HG03095 (cell line): ENCODE data around the gene STOM.
A peak's percentile ranks its signal among the peaks of the same experiment; 100 is the strongest.

ENCODE experiments used
- ATAC-seq: cut with Tn5 transposase; IDR thresholded peaks from one replicate; pipeline ENCODE4 v1.9.1; 2021; ENCODE audit warnings: moderate library complexity; ENCODE audit not compliant: unreplicated experiment

The STOM gene

GRCh38 chr9:121350993-121351561 is 19.0 kb downstream of the STOM start:
- no peak for ATAC-seq

GRCh38 chr9:121350036-121350435 is 20.0 kb downstream of the STOM start:
- no peak for ATAC-seq

DNA sequence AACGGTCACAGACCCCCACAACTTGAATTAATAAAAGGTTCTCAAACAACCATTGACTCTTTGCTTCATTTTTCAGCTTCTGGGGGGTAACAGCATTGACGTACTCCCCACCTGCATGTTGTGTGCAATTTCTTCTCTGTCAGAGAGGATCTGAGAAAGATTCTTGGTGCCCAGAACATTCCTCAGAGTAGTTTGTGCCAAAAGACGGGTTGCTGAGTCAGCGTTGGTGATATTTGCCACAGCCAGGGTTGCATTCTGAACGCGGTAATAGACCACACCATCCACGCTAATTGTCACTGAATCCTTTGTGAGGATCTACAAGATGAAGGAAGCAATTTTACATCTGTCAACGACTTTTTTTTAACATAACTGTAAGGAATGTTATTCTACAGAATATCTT is 21.0 kb downstream of the STOM start:
- ATAC-seq = no peak

GRCh38 chr9:121348221-121348620 is 21.8 kb downstream of the STOM start:
- ATAC-seq = no peak

DNA sequence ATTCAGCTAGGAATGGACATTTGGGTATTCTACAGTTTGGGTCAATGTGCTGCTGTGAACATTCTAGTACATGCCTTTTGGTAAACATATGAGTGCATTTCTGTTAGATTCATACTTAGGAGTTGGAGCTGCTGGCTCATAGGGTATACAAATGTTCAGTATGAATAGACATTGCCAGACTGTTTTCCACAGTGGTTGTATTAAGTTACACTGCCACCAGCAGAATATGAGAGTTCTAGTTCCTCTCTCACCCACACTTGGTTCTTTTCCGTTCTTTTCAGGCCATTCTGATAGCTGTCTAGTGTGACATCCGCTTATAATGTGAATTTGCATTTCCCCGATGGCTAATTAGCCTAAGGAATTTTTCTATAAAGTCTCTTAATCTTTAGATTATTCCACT is 25.0 kb downstream of the STOM start:
- no peak for ATAC-seq

DNA sequence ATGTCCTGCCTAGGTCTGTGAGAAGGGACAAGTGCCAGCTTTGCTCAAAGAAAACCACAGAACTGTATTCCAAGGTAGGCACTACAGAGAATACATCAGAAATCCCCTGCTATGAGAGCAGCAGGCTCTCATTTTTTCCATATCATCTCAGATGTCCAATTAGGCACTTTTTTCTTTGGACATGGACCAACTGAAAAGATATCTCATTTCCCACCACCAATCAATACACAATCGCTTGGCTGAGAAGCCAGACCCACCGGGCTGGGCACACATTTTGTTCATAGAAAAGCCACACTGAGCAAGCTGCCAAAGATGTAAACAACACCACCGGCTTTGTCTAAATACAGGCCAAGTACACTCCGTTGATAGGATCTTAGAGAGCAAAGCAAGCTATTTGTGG is 25.9 kb downstream of the STOM start:
- no peak for ATAC-seq

DNA sequence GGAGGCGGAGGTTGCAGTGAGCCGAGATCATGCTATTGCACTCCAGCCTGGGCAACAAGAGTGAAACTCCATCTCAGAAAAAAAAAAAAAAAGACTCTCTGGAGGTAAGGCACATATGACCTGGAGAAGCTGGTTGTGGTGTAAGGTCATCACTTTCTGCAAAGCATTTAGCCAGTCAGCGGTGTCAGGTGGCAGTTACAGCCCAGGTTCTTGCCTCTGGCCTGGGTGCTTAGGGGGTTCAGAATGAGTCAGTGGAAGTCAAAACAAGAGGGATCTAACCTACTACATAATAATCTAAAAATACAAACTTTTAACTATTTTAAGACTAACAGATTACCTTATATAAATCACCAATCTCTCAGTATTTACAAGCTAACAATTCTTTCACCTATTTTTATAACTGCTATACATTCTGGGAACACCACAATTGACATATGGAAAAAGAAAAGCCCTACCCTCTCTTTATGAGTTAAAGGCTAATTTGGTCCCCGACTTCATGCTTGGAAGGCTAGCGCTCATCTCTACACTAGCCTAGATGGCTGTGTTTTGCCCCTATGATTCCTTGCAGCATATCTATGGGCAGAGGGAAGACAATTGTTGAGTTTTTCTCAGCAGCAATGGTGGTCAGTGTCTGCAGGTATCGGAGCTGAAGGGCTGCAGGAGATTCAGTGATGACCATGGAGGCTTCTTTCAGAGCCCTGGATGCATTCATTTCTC is 29.2 kb downstream of the STOM start:
- peak; percentile 93 for ATAC-seq

DNA sequence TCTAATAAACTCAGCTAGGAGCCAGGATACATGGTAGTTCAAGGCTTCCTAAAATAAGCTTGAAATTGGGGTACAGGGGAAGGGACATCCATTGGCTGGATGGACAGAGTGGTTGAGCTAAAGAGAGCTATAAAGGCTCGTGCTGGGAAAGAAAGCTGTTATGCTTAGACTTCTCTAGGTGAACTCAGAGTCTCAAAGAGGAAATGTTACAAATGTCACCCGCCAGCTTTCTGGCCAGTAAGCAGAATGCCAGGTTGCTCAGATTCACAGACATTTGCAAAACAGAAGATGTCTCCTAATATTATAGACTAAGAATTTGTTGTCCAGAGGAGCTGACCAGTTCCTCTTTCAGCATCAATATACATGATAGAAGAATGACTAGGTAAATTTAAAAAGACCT is 30.6 kb downstream of the STOM start:
- no peak for ATAC-seq

DNA sequence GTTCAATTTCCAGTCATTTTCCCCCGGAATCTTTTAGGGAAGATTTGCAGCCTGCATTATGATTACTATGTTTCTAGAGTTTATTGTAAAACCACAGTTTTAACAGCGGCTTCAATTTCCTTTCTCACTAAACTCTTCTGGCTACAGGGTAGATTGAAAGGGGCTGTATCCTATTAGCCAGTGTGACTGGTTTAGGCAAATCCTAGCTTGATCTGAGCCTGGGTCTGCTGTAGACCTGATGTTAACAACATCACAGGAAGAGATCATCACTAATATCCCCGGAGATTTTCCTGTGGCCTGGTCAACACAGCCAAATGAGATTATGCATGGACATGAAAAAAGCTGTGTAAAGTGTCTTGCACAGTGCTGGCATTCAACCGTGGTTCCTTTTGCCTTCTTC is 33.4 kb downstream of the STOM start:
- no peak for ATAC-seq

DNA sequence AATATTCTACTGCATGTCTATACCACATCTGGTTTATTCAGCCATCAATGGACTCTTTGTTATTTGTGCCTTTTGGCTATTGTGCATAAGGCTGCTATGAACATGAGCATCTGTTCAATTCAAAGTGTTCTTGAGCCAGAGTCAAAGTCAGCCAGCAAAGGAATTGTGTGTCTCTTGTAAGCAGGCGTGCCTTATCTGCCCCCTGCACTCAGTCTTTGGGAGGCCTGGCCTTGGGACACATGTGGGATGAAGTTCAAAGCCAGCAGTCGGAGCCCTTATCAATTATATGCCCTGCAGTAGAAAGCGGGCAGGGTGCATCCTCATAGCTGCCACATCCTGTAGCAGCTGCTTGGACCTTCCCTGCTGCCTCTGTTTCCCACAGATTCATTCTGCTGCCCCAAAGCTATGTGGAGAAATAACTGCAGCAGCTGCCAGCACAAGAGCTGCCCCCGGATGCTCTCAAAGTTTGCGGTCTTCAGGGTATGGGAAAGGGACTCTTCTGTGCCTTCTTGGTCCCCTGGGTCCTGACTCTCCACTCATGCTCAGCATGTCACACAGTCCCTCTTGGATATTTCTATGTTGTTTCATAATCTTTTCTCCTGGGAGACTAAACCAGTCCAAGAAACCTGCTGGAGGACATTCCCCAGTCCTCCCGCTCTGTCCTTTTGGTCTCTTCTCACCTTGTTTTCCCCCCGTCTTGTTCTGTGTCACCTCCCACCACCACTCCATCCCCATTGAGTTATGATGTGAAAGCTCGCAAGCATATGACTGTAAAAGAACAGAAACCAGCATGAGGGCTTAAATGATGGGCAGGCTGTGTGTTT is 35.9 kb downstream of the STOM start:
- no peak for ATAC-seq

DNA sequence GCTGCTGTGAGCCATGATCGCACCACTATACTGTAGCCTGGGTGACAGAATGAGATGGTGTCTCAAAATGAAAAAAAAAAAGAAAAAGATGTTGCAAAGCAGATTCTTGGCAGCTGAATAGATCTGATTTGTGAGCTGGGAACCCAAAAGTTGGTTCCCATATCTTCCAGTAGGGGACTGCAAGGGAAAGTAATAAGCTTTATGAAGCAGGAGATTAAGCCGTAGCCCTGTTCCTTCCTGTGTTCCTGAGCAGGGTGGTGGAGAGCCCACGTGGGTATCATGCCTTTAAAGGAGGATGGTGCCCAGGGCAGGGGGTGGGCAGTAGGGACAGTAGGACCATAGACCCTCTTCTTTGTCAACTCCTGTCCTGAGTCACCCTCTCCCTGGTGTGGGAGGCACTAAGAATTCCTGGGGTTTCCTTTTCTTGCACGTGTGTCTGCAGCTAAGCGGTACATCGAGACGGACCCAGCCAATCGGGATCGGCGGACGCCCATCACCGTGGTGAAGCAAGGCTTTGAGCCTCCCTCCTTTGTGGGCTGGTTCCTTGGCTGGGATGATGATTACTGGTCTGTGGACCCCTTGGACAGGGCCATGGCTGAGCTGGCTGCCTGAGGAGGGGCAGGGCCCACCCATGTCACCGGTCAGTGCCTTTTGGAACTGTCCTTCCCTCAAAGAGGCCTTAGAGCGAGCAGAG is 37.9 kb downstream of the STOM start:
- no peak for ATAC-seq

DNA sequence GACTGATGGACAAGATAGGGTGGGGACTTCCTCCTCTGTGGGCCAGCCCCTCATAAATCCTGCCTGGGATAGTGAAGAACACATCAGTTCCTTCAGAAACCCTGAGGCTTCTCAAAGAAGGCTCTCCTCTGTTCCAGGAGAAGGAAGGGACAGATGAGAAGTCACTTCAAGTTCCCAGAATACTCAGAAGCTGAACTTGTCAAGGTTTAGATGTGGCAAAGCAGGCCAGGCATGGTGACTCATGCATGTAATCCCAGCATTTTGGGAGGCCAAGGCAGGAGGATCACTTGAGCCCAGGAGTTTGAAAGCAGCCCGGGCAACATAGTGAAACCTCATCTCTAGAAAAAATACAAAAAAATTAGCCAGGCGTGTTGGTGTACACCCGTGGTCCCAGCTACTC is 38.5 kb downstream of the STOM start:
- no peak for ATAC-seq

- ATAC-seq = no peak
These were observed 41.0 kb downstream of the STOM start for GRCh38 chr9:121328876-121329681.

DNA sequence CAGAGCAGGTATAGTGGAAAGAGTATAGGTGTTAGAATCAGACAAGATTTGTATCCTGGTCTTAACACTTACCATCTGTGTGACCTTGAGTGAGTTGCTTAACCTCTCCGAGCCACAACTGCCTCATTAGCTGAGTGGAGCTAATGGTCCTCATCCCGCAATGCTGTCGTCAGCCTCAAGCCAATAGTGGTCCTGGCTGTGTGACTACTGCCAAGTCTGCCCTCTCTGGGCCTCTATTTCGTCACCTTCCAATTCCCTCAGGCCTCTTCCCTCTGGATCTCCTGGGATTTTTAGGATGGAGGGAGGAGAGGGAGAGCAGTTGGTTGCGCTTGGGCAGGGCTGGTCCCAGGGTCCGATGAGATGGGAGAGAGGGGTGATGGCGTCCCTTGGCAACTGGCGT is 41.6 kb downstream of the STOM start:
- no peak for ATAC-seq

DNA sequence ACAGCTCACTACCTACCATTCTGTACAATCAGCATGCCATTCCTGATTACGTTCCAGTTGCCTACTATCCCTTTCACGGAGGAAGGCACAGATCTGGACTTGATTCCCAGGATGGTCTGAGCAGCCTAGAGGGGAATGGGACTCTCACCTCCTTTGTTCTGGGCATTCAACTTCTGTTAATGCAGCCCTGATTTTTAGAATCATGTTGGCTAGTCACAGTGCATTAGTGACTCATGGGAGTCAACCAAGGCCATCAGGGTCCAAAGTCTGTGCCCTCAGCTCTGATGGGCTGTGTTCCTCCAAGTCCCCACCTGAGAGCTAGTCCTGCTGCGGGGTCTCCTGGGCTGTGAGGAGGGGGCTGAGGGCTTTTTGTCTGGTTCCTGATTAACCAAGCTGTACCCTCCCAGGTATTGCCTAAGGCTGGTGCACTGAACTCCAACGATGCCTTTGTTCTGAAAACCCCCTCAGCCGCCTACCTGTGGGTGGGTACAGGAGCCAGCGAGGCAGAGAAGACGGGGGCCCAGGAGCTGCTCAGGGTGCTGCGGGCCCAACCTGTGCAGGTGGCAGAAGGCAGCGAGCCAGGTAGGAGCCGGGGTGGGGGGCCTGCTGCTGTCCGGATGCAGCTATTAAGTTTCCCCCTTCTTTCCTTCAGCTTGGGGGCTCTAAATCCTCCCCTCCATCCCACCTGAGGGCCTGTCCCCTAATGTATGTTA is 43.0 kb downstream of the STOM start:
- no peak for ATAC-seq

- ATAC-seq = no peak
These were observed 43.8 kb downstream of the STOM start for GRCh38 chr9:121326130-121326838.

DNA sequence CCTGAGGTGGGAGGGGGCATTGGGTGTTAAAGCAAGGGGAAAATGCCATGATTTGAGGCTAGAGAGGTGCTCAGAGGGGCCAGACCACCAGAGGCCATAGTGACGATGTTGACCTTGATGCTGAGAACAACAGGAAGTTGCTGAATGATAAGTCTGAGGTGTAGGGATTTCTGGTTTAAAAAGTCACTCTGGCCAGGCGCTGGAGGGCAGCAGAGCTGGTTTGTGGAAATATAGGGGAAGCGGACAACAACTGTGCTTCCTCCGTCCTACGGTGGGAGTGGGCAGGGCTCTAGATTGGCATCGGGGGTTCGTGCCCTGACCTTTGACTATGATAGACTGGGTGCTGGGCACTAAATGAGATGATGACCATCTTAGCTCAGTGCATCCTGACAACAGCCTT is 44.7 kb downstream of the STOM start:
- no peak for ATAC-seq

- no peak for ATAC-seq
These were observed 45.3 kb downstream of the STOM start for GRCh38 chr9:121324755-121325154.

DNA sequence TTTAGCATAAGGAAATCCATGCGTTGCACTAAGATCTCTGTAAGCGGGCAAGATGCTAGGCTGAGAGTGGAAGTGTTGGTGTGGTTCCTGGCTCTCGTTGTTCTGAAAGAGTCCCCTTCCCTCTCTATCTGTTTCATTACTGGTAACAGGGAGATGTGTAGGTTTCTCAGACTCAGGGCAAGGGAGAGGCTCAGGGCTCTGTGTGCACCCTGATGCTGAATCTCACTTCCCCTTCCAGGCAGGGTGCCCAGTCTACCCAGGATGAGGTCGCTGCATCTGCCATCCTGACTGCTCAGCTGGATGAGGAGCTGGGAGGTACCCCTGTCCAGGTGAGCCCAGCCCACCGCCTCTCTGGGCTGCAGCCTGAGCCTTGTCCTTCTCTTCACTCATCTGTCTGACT is 45.7 kb downstream of the STOM start:
- no peak for ATAC-seq
